Fibroblast of the aortic adventitia (primary cell): Measurements from ENCODE around the gene MTTP. TPM values are rescaled to one million over a fixed set of nuclear protein-coding genes. Genes with fewer than 3 reads are reported as not detected.

Source experiments
- DNase-seq: peaks from one replicate; pipeline ENCODE4 v3.0.0-alpha.2; 2010; ENCODE audit warnings: low read depth
- H3K4me3 ChIP-seq: 2 replicates; pipeline ENCODE4 v1.5.1; 2011; ENCODE audit warnings: low read depth, mild to moderate bottlenecking, control low read depth, low read length, moderate library complexity
- CTCF ChIP-seq: IDR thresholded peaks from 2 replicates; pipeline ENCODE4 v1.5.1; 2011; ENCODE audit warnings: mild to moderate bottlenecking, low read length, control low read depth, inconsistent platforms; ENCODE audit not compliant: insufficient read depth
- total RNA-seq: library from RNA; depleted of rRNA; stranded (reverse); fragments of >200 nt; gene quantifications from 2 replicates; pipeline ENCODE4 v1.2.3, GENCODE V29; 2012; ENCODE audit warnings: low replicate concordance

The MTTP gene
- total RNA-seq, 1 donor, result 0.09 TPM

- H3K4me3 ChIP-seq, result no peak overlapping the region
- no peak for DNase-seq
- no peak for TF ChIP-seq CTCF
These were observed 49.6 kb downstream of the MTTP start for GRCh38 chr4:99624141-99624719.

GRCh38 chr4:99625369-99625768 is 50.7 kb downstream of the MTTP start:
- TF ChIP-seq CTCF, result no peak
- H3K4me3 ChIP-seq, result no peak overlapping the region
- DNase-seq, result no peak

GRCh38 chr4:99628040-99628439 is 53.4 kb downstream of the MTTP start:
- H3K4me3 ChIP-seq, result no peak overlapping the region
- TF ChIP-seq CTCF, result no peak
- DNase-seq, result no peak

- no peak for TF ChIP-seq CTCF
- no peak for DNase-seq
- H3K4me3 ChIP-seq, result no peak overlapping the region
These were observed 55.4 kb downstream of the MTTP start for GRCh38 chr4:99629962-99630554.

DNA sequence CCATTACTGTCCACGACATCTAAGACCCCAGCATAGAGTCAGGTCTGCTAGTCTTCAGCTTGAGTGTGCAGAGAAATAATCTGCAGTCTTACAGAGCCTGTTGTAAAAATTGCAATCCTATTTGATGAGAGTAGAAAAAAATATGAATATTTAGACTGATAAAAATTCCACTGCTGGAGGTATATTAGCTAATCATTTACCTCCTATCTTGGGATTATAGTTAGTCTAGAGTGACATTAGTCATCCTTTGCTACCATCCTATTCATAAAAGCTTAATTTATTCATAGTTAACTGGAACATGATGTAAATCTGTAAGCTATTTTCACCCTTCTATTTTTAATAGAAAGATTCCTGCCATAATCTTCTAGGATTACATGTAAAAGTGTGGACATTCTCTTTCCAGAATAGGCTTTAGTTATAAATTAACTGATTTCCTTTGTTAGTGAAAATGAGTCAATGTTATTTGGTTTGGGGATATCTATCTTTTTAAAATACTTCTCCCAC is 56.3 kb downstream of the MTTP start:
- no peak overlapping the region for H3K4me3 ChIP-seq
- no peak for TF ChIP-seq CTCF
- DNase-seq, result no peak

DNA sequence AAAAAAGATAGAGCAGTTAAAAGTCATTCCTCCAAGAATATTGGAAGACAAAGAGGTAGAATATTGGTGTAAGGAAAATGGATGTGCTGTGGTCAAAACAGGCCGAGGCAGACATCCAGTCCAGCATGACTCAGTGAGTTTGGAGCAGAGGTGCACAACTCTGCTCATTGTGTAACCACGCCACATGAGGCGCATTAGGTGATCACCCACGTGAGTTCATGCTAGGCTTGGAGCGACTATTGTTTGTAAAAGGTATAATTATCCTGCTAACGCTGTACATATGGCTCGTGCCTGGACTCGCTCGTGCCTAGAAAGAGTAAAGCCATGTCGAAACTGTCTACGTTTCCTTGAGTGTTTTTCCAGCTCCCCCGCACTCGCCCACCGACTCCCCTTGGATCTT is 59.1 kb downstream of the MTTP start:
- no peak for TF ChIP-seq CTCF
- no peak overlapping the region for H3K4me3 ChIP-seq
- no peak for DNase-seq
